Stimulated activated effector memory CD8-positive, alpha-beta T cell treated with anti-CD3 and anti-CD28 coated beads, Interleukin-12 subunit alpha, Interleukin-12 subunit beta, amount 100 ng/mL, for 72 hours (primary cell): Measurements from ENCODE around the gene SUSD6.
"Not testable (repeated sequence)": the region's sequence is repeated elsewhere in the genome, so short reads cannot be mapped to it uniquely, and the experiment has no call there.

ENCODE experiments used
- ATAC-seq: fragments of 150-1000 bp; cut with Tn5 transposase; 2 replicates; pipeline ENCODE4 v1.10.0; 2021
- DNase-seq, 2 donors: peaks; one replicate each; pipeline ENCODE4 v3.0.0; 2021 to 2022; ENCODE audit warnings: low spot score in 2 of 2
- H3K27ac Mint-ChIP-seq: one replicate; pipeline ENCODE4 v1.8.0; 2022; ENCODE audit warnings: mild to moderate bottlenecking, mixed read lengths
- H3K36me3 Mint-ChIP-seq: one replicate; pipeline ENCODE4 v1.8.0; 2022; ENCODE audit warnings: mild to moderate bottlenecking, mixed read lengths
- H3K4me1 Mint-ChIP-seq: one replicate; pipeline ENCODE4 v1.8.0; 2022; ENCODE audit warnings: mixed read lengths
- H3K4me3 Mint-ChIP-seq: one replicate; pipeline ENCODE4 v1.8.0; 2022; ENCODE audit warnings: mild to moderate bottlenecking, mixed read lengths
- H3K9me3 Mint-ChIP-seq: one replicate; pipeline ENCODE4 v1.8.0; 2022; ENCODE audit warnings: mixed read lengths

The SUSD6 gene

GRCh38 chr14:69643430-69644200 lies 32.2 kb downstream of the SUSD6 start:
- peaks cover 89% of the 10 kb centered on the region for H3K4me1 Mint-ChIP-seq
- ATAC-seq (peak; percentile 98), DNase-seq (no peak)
- H3K27ac Mint-ChIP-seq: peak overlapping the region; percentile 67
- peaks cover 71% of the 10 kb centered on the region for H3K36me3 Mint-ChIP-seq
- peak overlapping the region; percentile 34 for H3K4me3 Mint-ChIP-seq
- H3K9me3 Mint-ChIP-seq: peaks cover 12% of the 10 kb centered on the region

GRCh38 chr14:69644814-69645213 lies 33.4 kb downstream of the SUSD6 start:
- H3K4me3 Mint-ChIP-seq: no peak overlapping the region
- H3K9me3 Mint-ChIP-seq: peaks cover 12% of the 10 kb centered on the region
- ATAC-seq: no peak

GRCh38 chr14:69647213-69647612 lies 35.8 kb downstream of the SUSD6 start:
- Mint-ChIP-seq H3K27ac (peak overlapping the region; percentile 41), H3K4me1 (peaks cover 94% of the 10 kb centered on the region), H3K36me3 (peaks cover 50% of the 10 kb centered on the region), H3K4me3 (no peak overlapping the region), H3K9me3 (peaks cover 2% of the 10 kb centered on the region)
- no peak for DNase-seq
- no peak for ATAC-seq

More at GRCh38 chr14:69644814-69645213, 33.4 kb downstream of the SUSD6 start:
- peak overlapping the region; percentile 67 for H3K27ac Mint-ChIP-seq
- no peak for DNase-seq
- H3K4me1 Mint-ChIP-seq: peaks cover 91% of the 10 kb centered on the region
- H3K36me3 Mint-ChIP-seq: peaks cover 71% of the 10 kb centered on the region

- H3K27ac Mint-ChIP-seq: peak overlapping the region; percentile 41
- H3K9me3 Mint-ChIP-seq, ATAC-seq, DNase-seq, H3K4me3 Mint-ChIP-seq: not testable (repeated sequence)
- H3K36me3 Mint-ChIP-seq: peaks cover 47% of the 10 kb centered on the region
- H3K4me1 Mint-ChIP-seq: peaks cover 93% of the 10 kb centered on the region
Measured at GRCh38 chr14:69647642-69648041, 36.2 kb downstream of the SUSD6 start.

- no peaks in the 10 kb centered on the region for H3K9me3 Mint-ChIP-seq
- H3K4me1 Mint-ChIP-seq: peaks cover 93% of the 10 kb centered on the region
- ATAC-seq: no peak
- no peak for DNase-seq
- peaks cover 45% of the 10 kb centered on the region for H3K36me3 Mint-ChIP-seq
- H3K4me3 Mint-ChIP-seq: no peak overlapping the region
- H3K27ac Mint-ChIP-seq: peak overlapping the region; percentile 2
Measured at GRCh38 chr14:69648480-69649451, 37.4 kb downstream of the SUSD6 start.

GRCh38 chr14:69650948-69651369 lies 39.6 kb downstream of the SUSD6 start:
- Mint-ChIP-seq H3K27ac (peak overlapping the region; percentile 2), H3K36me3 (peaks cover 43% of the 10 kb centered on the region), H3K9me3 (no peaks in the 10 kb centered on the region), H3K4me1 (peaks cover 90% of the 10 kb centered on the region), H3K4me3 (no peak overlapping the region)
- ATAC-seq: peak; percentile 38
- no peak for DNase-seq

GRCh38 chr14:69651664-69652063 lies 40.3 kb downstream of the SUSD6 start:
- DNase-seq (no peak), ATAC-seq (peak; percentile 49)
- Mint-ChIP-seq H3K9me3 (no peaks in the 10 kb centered on the region), H3K36me3 (peaks cover 37% of the 10 kb centered on the region), H3K4me3 (no peak overlapping the region), H3K27ac (peak overlapping the region; percentile 2), H3K4me1 (peaks cover 90% of the 10 kb centered on the region)

GRCh38 chr14:69652942-69653684 lies 41.7 kb downstream of the SUSD6 start:
- Mint-ChIP-seq H3K27ac (peak overlapping the region; percentile 89), H3K9me3 (no peaks in the 10 kb centered on the region), H3K36me3 (peaks cover 36% of the 10 kb centered on the region), H3K4me1 (peaks cover 92% of the 10 kb centered on the region), H3K4me3 (peak overlapping the region; percentile 41)
- ATAC-seq (peak; percentile 81), DNase-seq (no peak)

- Mint-ChIP-seq H3K4me1 (peaks cover 92% of the 10 kb centered on the region), H3K4me3 (no peak overlapping the region), H3K9me3 (no peaks in the 10 kb centered on the region), H3K36me3 (peaks cover 46% of the 10 kb centered on the region), H3K27ac (peak overlapping the region; percentile 89)
- DNase-seq (no peak), ATAC-seq (no peak)
Measured at GRCh38 chr14:69654116-69654515, 42.7 kb downstream of the SUSD6 start.

GRCh38 chr14:69657950-69658355 lies 46.6 kb downstream of the SUSD6 start:
- Mint-ChIP-seq H3K9me3 (no peaks in the 10 kb centered on the region), H3K4me1 (peaks cover 94% of the 10 kb centered on the region), H3K27ac (peak overlapping the region; percentile 90), H3K4me3 (peak overlapping the region; percentile 66), H3K36me3 (peaks cover 81% of the 10 kb centered on the region)
- ATAC-seq: no peak
- no peak for DNase-seq

GRCh38 chr14:69658664-69659261 lies 47.4 kb downstream of the SUSD6 start:
- Mint-ChIP-seq H3K27ac (peak overlapping the region; percentile 90), H3K9me3 (no peaks in the 10 kb centered on the region), H3K4me1 (peaks cover 94% of the 10 kb centered on the region), H3K36me3 (peaks cover 83% of the 10 kb centered on the region), H3K4me3 (peak overlapping the region; percentile 66)
- DNase-seq: peak in 1 of 2 donors; percentile 69
- peak; percentile 76 for ATAC-seq

GRCh38 chr14:69660344-69661193 lies 49.2 kb downstream of the SUSD6 start:
- DNase-seq (peak in 1 of 2 donors; percentile 68), ATAC-seq (peak; percentile 82)
- H3K4me3 Mint-ChIP-seq: peak overlapping the region; percentile 66
- H3K27ac Mint-ChIP-seq: peak overlapping the region; percentile 90
- peaks cover 83% of the 10 kb centered on the region for H3K36me3 Mint-ChIP-seq
- H3K4me1 Mint-ChIP-seq: peaks cover 95% of the 10 kb centered on the region
- H3K9me3 Mint-ChIP-seq: no peaks in the 10 kb centered on the region

GRCh38 chr14:69661194-69661537 lies 49.8 kb downstream of the SUSD6 start:
- DNase-seq (no peak), ATAC-seq (no peak)
- Mint-ChIP-seq H3K27ac (peak overlapping the region; percentile 90), H3K36me3 (peaks cover 78% of the 10 kb centered on the region), H3K4me3 (peak overlapping the region; percentile 66), H3K9me3 (no peaks in the 10 kb centered on the region), H3K4me1 (peaks cover 95% of the 10 kb centered on the region)
